Activated CD4-positive, alpha-beta T cell treated with anti-CD3 and anti-CD28 coated beads for 4 hours (primary cell): ENCODE measurements around the gene RASIP1.

Experiments used
- DNase-seq, 2 donors: peaks; one replicate each; pipeline ENCODE4 v3.0.0-alpha.2; 2020

RASIP1 gene

DNA sequence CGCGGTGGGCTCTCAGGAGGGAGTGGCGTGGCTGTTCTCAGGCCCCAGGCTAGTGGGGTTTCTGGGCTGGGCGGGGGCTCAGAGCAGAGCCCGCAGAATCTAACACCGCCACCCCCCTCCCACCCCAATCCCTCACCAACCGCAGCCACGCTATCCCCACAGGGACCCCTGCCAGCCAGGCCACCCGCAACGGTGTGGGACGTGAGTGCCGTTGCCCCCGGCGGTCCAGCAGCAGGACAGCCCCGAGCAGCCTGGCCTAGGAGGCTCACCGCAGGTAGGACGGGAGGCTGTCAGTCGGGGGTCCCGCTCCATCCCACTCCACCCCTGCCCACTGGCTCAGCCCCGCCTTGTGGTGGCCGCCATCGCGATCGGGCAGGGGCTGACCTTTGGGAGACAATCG is 67.4 kb downstream of the RASIP1 start, which contains the start of gene NTN5:
NTN5 (minus strand) TSS at position 24 of the 400 bp plus-strand sequence. CDS start 2,031 bp downstream, outside the sequence.
- no peak for DNase-seq

- no peak for DNase-seq
Observed at GRCh38 chr19:48671446-48671995, 68.9 kb downstream of the RASIP1 start.

DNA sequence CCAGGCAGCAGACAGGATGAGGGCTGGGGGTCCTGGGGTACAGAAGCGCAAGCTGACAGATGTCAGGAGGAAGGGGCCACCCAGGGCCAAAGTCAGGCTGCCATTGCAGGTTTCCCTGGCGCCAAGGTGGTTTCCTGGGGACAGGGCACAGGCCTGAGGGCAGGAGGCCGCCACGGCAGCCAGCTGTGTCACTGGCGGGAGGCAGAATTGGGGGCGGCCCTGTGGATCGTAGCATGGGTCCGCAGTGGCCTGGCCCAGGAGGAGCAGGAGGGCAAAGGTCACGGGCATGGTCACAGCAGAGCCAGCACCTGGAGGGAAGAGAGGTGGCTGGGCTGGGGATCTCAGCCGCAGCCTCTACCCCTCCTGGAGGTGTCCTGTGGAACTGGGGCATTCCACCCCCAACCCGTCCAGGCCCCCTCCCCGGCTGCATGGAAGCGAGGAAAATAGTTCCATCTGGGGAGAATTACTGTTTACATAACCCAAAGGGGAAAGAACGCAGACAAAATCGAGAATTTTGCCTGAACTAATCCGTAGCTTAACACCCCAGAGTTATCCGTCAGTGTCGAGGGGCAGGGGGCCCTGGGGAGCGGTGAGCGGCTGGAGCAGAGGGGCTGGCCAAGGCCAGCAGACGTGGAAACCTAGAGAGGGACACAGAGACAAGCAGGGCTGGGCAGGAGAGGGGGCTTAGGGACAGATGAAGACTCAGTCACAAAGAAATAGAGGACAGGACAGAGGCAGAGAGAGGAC is 69.5 kb downstream of the RASIP1 start:
- no peak for DNase-seq
